NCI-H2196 treated with DMSO at 0.1 percent for 48 hours (cell line): ENCODE data around the gene FAM83D.

Experiments used
- DNase-seq: peaks from one replicate; lab custom pipeline; 2025; ENCODE audit not compliant: unreplicated experiment; lab: John Stamatoyannopoulos, UW

The FAM83D gene

GRCh38 chr20:38999965-39000910 is 74.0 kb downstream of the FAM83D start:
- no peak for DNase-seq
